OCI-LY3 (cell line): Measurements from ENCODE around the gene KRTAP10-8.

Experiments
- EZH2phosphoT487 ChIP-seq: fragments of 200-600 bp; shearing (Covaris generic); IDR thresholded peaks from 2 replicates; pipeline ENCODE4 v1.6.1; 2018; ENCODE audit warnings: antibody characterized with exemption, mixed run types, low read depth
- TF ChIP-seq, protein P1 (sequence below): fragments of 200-600, 300-600 bp; sonication (generic); IDR thresholded peaks from 2 replicates; pipeline ENCODE4 v1.5.1; 2014; ENCODE audit warnings: antibody characterized with exemption, low read length, low read depth

DNA sequence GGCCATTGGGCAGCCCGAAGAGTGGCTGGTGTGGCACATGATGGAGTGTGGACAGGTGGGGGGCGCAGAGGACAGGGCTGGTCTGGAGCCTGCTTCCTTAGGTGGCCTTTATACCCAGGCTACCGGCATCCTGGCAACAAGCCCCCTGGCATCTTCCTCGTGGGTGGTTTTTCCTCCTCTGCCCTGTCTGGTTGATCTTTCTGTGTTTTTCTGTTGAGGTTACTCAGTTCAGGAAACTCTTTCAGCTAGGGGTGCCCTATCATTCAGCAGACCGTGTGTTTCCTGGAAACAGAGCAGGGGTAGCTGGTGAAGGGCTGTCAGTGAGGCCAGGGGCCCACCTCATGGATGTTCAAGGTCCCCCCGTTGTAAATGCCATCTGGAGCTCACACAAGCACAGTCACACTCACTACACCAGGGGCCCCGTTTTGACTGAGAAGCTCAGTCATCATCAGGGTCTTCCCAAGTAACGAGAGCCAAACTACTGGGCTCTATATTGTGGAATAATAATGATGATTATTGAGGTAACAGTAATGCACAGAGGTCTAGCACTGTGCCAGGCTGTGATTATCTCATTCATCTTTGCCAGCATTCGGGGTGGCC, 42.8 kb downstream of the KRTAP10-8 start, which contains the start of gene KRTAP12-4:
- TF ChIP-seq, protein P1, sequence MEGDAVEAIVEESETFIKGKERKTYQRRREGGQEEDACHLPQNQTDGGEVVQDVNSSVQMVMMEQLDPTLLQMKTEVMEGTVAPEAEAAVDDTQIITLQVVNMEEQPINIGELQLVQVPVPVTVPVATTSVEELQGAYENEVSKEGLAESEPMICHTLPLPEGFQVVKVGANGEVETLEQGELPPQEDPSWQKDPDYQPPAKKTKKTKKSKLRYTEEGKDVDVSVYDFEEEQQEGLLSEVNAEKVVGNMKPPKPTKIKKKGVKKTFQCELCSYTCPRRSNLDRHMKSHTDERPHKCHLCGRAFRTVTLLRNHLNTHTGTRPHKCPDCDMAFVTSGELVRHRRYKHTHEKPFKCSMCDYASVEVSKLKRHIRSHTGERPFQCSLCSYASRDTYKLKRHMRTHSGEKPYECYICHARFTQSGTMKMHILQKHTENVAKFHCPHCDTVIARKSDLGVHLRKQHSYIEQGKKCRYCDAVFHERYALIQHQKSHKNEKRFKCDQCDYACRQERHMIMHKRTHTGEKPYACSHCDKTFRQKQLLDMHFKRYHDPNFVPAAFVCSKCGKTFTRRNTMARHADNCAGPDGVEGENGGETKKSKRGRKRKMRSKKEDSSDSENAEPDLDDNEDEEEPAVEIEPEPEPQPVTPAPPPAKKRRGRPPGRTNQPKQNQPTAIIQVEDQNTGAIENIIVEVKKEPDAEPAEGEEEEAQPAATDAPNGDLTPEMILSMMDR: no peak
- no peak for TF ChIP-seq EZH2phosphoT487
